ENCODE measurements around the gene NAA80. TPM values are rescaled to one million over a fixed set of nuclear protein-coding genes. Genes with fewer than 3 reads are reported as not detected.
A peak's percentile ranks its signal among the peaks of the same experiment; 100 is the strongest.

The NAA80 gene
- total and polyA plus RNA-seq, 5 experiments from 2014 or later: 10.8 to 36.8 (median 18.7) TPM

- Mint-ChIP-seq H3K9me3 (no peaks in the 10 kb centered on the region), H3K27ac (peak overlapping the region in 5 of 10 donors; percentile 19 to 66 (median 43)), H3K36me3 (peaks cover 0 to 23% (median 0%) of the 10 kb centered on the region in 3 donors), H3K4me1 (peaks cover 6 to 44% (median 32%) of the 10 kb centered on the region in 4 donors), H3K4me3 (peak overlapping the region in 9 of 10 donors; percentile 4 to 97 (median 67)), H3K27me3 (no peaks in the 10 kb centered on the region)
- DNase-seq: no peak
- no peak for ATAC-seq
- POLR2A ChIA-PET: interaction anchor here (0.6 to 2.8 kb wide), 4 partner anchors 10 to 38 kb away, joined by 3 to 15 read pairs (median 7); partner anchors contain the start of gene RASSF1
Observed at GRCh38 chr3:50326182-50326541, 27.0 kb upstream of the NAA80 start.

- Mint-ChIP-seq H3K36me3 (peaks cover 0 to 18% (median 0%) of the 10 kb centered on the region in 3 donors), H3K27ac (peak overlapping the region in 2 of 10 donors; percentile 43 to 52), H3K9me3 (no peaks in the 10 kb centered on the region), H3K4me3 (peak overlapping the region in 5 of 10 donors; percentile 4 to 74 (median 31)), H3K4me1 (peaks cover 7 to 44% (median 34%) of the 10 kb centered on the region in 4 donors), H3K27me3 (no peaks in the 10 kb centered on the region)
- DNase-seq: no peak
- POLR2A ChIA-PET: interaction anchor here (0.6 to 0.8 kb wide), 2 partner anchors 10 to 12 kb away, joined by 3 to 5 read pairs; no protein-coding TSS in a partner anchor
- ATAC-seq: no peak
Observed at GRCh38 chr3:50325497-50326181, 26.4 kb upstream of the NAA80 start.

GRCh38 chr3:50325113-50325480 is 25.9 kb upstream of the NAA80 start:
- no peak for DNase-seq
- peak overlapping the region in 6 of 10 donors; percentile 46 to 85 (median 75) for H3K27ac Mint-ChIP-seq
- POLR2A ChIA-PET: interaction anchor here (1.0 to 1.3 kb wide), 2 partner anchors 10 to 26 kb away, joined by 3 to 5 read pairs; partner anchors contain the start of genes HYAL3 and NAA80

GRCh38 chr3:50324351-50325112 is 25.3 kb upstream of the NAA80 start:
- ATAC-seq: peak; percentile 20 to 24
- no peaks in the 10 kb centered on the region for H3K27me3 Mint-ChIP-seq
- H3K4me3 Mint-ChIP-seq: peak overlapping the region in 4 of 10 donors; percentile 12 to 65 (median 24)
- H3K27ac Mint-ChIP-seq: peak overlapping the region in 8 of 10 donors; percentile 31 to 85 (median 80)
- DNase-seq: peak in 8 of 10 donors; percentile 39 to 76 (median 51)
- POLR2A ChIA-PET: interaction anchor here (1.0 to 5.7 kb wide), 6 partner anchors 10 to 130 kb away, joined by 3 to 53 read pairs (median 4); partner anchors contain the start of genes HYAL3, IFRD2, NAA80 and RASSF1
- no peaks in the 10 kb centered on the region for H3K9me3 Mint-ChIP-seq
- peaks cover 0 to 8% (median 0%) of the 10 kb centered on the region in 3 donors for H3K36me3 Mint-ChIP-seq
- H3K4me1 Mint-ChIP-seq: peaks cover 10 to 55% (median 44%) of the 10 kb centered on the region in 4 donors

More at GRCh38 chr3:50325113-50325480, 25.9 kb upstream of the NAA80 start:
- H3K4me1 Mint-ChIP-seq: peaks cover 9 to 49% (median 40%) of the 10 kb centered on the region in 4 donors
- H3K36me3 Mint-ChIP-seq: peaks cover 0 to 12% (median 0%) of the 10 kb centered on the region in 3 donors
- no peaks in the 10 kb centered on the region for H3K27me3 Mint-ChIP-seq
- no peaks in the 10 kb centered on the region for H3K9me3 Mint-ChIP-seq
- no peak for ATAC-seq
- H3K4me3 Mint-ChIP-seq: peak overlapping the region in 2 of 10 donors; percentile 20 to 25

- ATAC-seq (no peak), DNase-seq (no peak)
- H3K4me1 Mint-ChIP-seq: peaks cover 13 to 59% (median 50%) of the 10 kb centered on the region in 4 donors
- H3K9me3 Mint-ChIP-seq: no peaks in the 10 kb centered on the region
- H3K36me3 Mint-ChIP-seq: peaks cover 0 to 6% (median 0%) of the 10 kb centered on the region in 3 donors
- POLR2A ChIA-PET: interaction anchor here (1.0 to 5.7 kb wide), 8 partner anchors 11 to 129 kb away, joined by 3 to 53 read pairs (median 4); partner anchors contain the start of genes HYAL3, IFRD2, NAA80 and RASSF1
- peak overlapping the region in 1 of 10 donors; percentile 29 for H3K4me3 Mint-ChIP-seq
- peak overlapping the region in 7 of 10 donors; percentile 25 to 79 (median 44) for H3K27ac Mint-ChIP-seq
- H3K27me3 Mint-ChIP-seq: no peaks in the 10 kb centered on the region
Observed at GRCh38 chr3:50323614-50324199, 24.5 kb upstream of the NAA80 start.

GRCh38 chr3:50323092-50323600 is 23.9 kb upstream of the NAA80 start:
- no peak for DNase-seq
- no peak for ATAC-seq
- Mint-ChIP-seq H3K36me3 (peaks cover 0 to 3% (median 0%) of the 10 kb centered on the region in 3 donors), H3K4me1 (peaks cover 12 to 59% (median 49%) of the 10 kb centered on the region in 4 donors), H3K9me3 (no peaks in the 10 kb centered on the region), H3K27ac (peak overlapping the region in 8 of 10 donors; percentile 5 to 77 (median 52)), H3K27me3 (no peaks in the 10 kb centered on the region), H3K4me3 (peak overlapping the region in 6 of 10 donors; percentile 27 to 86 (median 62))
- POLR2A ChIA-PET: interaction anchor here (1.0 to 5.7 kb wide), 5 partner anchors 12 to 983 kb away, joined by 3 to 53 read pairs (median 3); partner anchors contain the start of genes HYAL3, IFRD2, NAA80 and RASSF1

GRCh38 chr3:50322386-50323091 is 23.3 kb upstream of the NAA80 start, which contains the start of gene HYAL2:
Gene HYAL2 (minus strand): TSS chr3:50322745. CDS start chr3:50320489, 2,256 bp downstream.
- peaks cover 0 to 3% (median 0%) of the 10 kb centered on the region in 3 donors for H3K36me3 Mint-ChIP-seq
- peaks cover 13 to 58% (median 46%) of the 10 kb centered on the region in 4 donors for H3K4me1 Mint-ChIP-seq
- H3K27me3 Mint-ChIP-seq: no peaks in the 10 kb centered on the region
- H3K4me3 Mint-ChIP-seq: peak within 1 kb of the TSS; percentile 79 to 92 (median 86)
- ATAC-seq (no peak), DNase-seq (no peak)
- H3K27ac Mint-ChIP-seq: peak within 1 kb of the TSS; percentile 73 to 97 (median 93)
- POLR2A ChIA-PET: interaction anchor here (1.0 to 5.7 kb wide), 8 partner anchors 12 to 982 kb away, joined by 3 to 53 read pairs (median 4); partner anchors contain the start of genes HYAL3, IFRD2, NAA80 and RASSF1
- H3K9me3 Mint-ChIP-seq: no peaks in the 10 kb centered on the region

GRCh38 chr3:50322115-50322385 is 22.8 kb upstream of the NAA80 start:
- H3K4me1 Mint-ChIP-seq: peaks cover 13 to 56% (median 44%) of the 10 kb centered on the region in 4 donors
- peak overlapping the region in 7 of 10 donors; percentile 79 to 92 (median 87) for H3K4me3 Mint-ChIP-seq
- POLR2A ChIA-PET: interaction anchor here (0.7 to 5.7 kb wide), 10 partner anchors 13 to 982 kb away, joined by 3 to 53 read pairs (median 4); partner anchors contain the start of genes CYB561D2, HYAL3, IFRD2 and NAA80
- no peaks in the 10 kb centered on the region for H3K27me3 Mint-ChIP-seq
- H3K36me3 Mint-ChIP-seq: peaks cover 0 to 3% (median 0%) of the 10 kb centered on the region in 3 donors
- peak overlapping the region in 2 of 10 donors; percentile 66 to 95 for H3K27ac Mint-ChIP-seq
- DNase-seq: no peak
- no peak for ATAC-seq
- no peaks in the 10 kb centered on the region for H3K9me3 Mint-ChIP-seq

GRCh38 chr3:50321336-50322114 is 22.3 kb upstream of the NAA80 start:
- Mint-ChIP-seq H3K9me3 (no peaks in the 10 kb centered on the region), H3K4me1 (peaks cover 18 to 56% (median 45%) of the 10 kb centered on the region in 4 donors), H3K27ac (peak overlapping the region; percentile 73 to 97 (median 93)), H3K36me3 (peaks cover 0 to 3% (median 0%) of the 10 kb centered on the region in 3 donors), H3K27me3 (no peaks in the 10 kb centered on the region), H3K4me3 (peak overlapping the region; percentile 79 to 92 (median 86))
- peak; percentile 74 to 78 for ATAC-seq
- POLR2A ChIA-PET: interaction anchor here (0.6 to 5.7 kb wide), 12 partner anchors 10 to 981 kb away, joined by 3 to 53 read pairs (median 4); partner anchors contain the start of genes CYB561D2, HYAL3, IFRD2 and NAA80
- DNase-seq: peak; percentile 70 to 90 (median 78)

- peak overlapping the region; percentile 81 to 97 (median 92) for H3K4me3 Mint-ChIP-seq
- DNase-seq: peak in 5 of 10 donors; percentile 23 to 78 (median 56)
- H3K9me3 Mint-ChIP-seq: no peaks in the 10 kb centered on the region
- H3K36me3 Mint-ChIP-seq: peaks cover 0 to 3% (median 0%) of the 10 kb centered on the region in 3 donors
- H3K4me1 Mint-ChIP-seq: peaks cover 22 to 56% (median 47%) of the 10 kb centered on the region in 4 donors
- POLR2A ChIA-PET: interaction anchor here (0.6 to 5.7 kb wide), 9 partner anchors 10 to 30 kb away, joined by 3 to 53 read pairs (median 6); partner anchors contain the start of genes CYB561D2, HYAL3, IFRD2 and NAA80
- H3K27me3 Mint-ChIP-seq: no peaks in the 10 kb centered on the region
- peak overlapping the region; percentile 73 to 95 (median 91) for H3K27ac Mint-ChIP-seq
- ATAC-seq: peak; percentile 44 to 58
Observed at GRCh38 chr3:50320853-50321335, 21.7 kb upstream of the NAA80 start.

Data from naive thymus-derived CD8-positive, alpha-beta T cell (primary cell).